ENCODE data around the gene SMG9.

SMG9 gene

DNA sequence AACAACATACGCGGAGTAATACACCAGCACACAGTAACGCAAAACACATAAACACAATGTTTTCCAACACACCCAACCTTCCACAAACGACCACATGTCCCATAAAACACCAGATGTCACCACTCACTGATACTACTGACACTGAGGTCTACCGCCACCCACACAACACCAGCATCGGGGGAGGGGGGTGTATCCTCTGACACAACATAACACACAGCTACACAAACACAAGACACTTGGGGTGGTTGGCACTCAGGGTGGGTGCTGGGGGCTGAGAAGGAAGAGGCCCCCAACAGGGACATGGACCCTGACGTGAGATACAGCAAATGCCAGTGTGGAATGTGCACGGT, 27.5 kb upstream of the SMG9 start (continued):
- TF ChIP-seq ZNF560 (tag by site-specific recombination; IDR thresholded peaks at IDR 0.05; ENCODE audit: borderline replicate concordance), result no peak
- no peak; the same call in 1 of the 2 replicates for TF ChIP-seq ZNF501 (tag by site-specific recombination; IDR thresholded peaks at IDR 0.05)
- TF ChIP-seq, protein P1, sequence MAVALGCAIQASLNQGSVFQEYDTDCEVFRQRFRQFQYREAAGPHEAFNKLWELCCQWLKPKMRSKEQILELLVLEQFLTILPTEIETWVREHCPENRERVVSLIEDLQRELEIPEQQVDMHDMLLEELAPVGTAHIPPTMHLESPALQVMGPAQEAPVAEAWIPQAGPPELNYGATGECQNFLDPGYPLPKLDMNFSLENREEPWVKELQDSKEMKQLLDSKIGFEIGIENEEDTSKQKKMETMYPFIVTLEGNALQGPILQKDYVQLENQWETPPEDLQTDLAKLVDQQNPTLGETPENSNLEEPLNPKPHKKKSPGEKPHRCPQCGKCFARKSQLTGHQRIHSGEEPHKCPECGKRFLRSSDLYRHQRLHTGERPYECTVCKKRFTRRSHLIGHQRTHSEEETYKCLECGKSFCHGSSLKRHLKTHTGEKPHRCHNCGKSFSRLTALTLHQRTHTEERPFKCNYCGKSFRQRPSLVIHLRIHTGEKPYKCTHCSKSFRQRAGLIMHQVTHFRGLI (tag by site-specific recombination; IDR thresholded peaks at IDR 0.05), result no peak
- TF ChIP-seq ZNF529 (tag by site-specific recombination; IDR thresholded peaks at IDR 0.05; ENCODE audit: insufficient replicate concordance), result no peak
- TF ChIP-seq ZNF707 (tag by site-specific recombination; IDR thresholded peaks at IDR 0.05), result no peak
- TF ChIP-seq, protein P2, sequence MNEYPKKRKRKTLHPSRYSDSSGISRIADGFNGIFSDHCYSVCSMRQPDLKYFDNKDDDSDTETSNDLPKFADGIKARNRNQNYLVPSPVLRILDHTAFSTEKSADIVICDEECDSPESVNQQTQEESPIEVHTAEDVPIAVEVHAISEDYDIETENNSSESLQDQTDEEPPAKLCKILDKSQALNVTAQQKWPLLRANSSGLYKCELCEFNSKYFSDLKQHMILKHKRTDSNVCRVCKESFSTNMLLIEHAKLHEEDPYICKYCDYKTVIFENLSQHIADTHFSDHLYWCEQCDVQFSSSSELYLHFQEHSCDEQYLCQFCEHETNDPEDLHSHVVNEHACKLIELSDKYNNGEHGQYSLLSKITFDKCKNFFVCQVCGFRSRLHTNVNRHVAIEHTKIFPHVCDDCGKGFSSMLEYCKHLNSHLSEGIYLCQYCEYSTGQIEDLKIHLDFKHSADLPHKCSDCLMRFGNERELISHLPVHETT (tag by site-specific recombination; IDR thresholded peaks at IDR 0.05), result no peak
- TF ChIP-seq ZFP69B (tag by site-specific recombination; IDR thresholded peaks at IDR 0.05), result no peak
- TF ChIP-seq, protein P3, sequence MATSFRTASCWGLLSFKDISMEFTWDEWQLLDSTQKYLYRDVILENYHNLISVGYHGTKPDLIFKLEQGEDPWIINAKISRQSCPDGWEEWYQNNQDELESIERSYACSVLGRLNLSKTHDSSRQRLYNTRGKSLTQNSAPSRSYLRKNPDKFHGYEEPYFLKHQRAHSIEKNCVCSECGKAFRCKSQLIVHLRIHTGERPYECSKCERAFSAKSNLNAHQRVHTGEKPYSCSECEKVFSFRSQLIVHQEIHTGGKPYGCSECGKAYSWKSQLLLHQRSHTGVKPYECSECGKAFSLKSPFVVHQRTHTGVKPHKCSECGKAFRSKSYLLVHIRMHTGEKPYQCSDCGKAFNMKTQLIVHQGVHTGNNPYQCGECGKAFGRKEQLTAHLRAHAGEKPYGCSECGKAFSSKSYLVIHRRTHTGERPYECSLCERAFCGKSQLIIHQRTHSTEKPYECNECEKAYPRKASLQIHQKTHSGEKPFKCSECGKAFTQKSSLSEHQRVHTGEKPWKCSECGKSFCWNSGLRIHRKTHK (tag by site-specific recombination; IDR thresholded peaks at IDR 0.05), result no peak
- TF ChIP-seq SETDB1 (IDR thresholded peaks at IDR 0.05; ENCODE audit: insufficient read length, low read length), result no peak
- TF ChIP-seq RBAK (tag by site-specific recombination; IDR thresholded peaks at IDR 0.05), result no peak; the same call in 1 of the 2 replicates
- TF ChIP-seq, protein P4, sequence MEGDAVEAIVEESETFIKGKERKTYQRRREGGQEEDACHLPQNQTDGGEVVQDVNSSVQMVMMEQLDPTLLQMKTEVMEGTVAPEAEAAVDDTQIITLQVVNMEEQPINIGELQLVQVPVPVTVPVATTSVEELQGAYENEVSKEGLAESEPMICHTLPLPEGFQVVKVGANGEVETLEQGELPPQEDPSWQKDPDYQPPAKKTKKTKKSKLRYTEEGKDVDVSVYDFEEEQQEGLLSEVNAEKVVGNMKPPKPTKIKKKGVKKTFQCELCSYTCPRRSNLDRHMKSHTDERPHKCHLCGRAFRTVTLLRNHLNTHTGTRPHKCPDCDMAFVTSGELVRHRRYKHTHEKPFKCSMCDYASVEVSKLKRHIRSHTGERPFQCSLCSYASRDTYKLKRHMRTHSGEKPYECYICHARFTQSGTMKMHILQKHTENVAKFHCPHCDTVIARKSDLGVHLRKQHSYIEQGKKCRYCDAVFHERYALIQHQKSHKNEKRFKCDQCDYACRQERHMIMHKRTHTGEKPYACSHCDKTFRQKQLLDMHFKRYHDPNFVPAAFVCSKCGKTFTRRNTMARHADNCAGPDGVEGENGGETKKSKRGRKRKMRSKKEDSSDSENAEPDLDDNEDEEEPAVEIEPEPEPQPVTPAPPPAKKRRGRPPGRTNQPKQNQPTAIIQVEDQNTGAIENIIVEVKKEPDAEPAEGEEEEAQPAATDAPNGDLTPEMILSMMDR (tag by site-specific recombination; IDR thresholded peaks at IDR 0.05), result no peak
- no peak for TF ChIP-seq MEIS1 (CRISPR knock-in tag; IDR thresholded peaks at IDR 0.05; ENCODE audit: borderline replicate concordance)
- TF ChIP-seq ZNF157 (tag by site-specific recombination; IDR thresholded peaks at IDR 0.05), result peak; percentile 2; the same call in 1 of the 2 replicates
- no peak for TF ChIP-seq ZBTB7A (tag by site-specific recombination; IDR thresholded peaks at IDR 0.05; ENCODE audit: low read depth)
- TF ChIP-seq KLF1 (tag by site-specific recombination; IDR thresholded peaks at IDR 0.05), result peak; percentile 29; the same call in 1 of the 2 replicates
- TF ChIP-seq KLF16 (tag by site-specific recombination; IDR thresholded peaks at IDR 0.05), result no peak
- TF ChIP-seq ZNF184 (tag by site-specific recombination; IDR thresholded peaks at IDR 0.05), result no peak
- TF ChIP-seq ZNF48 (tag by site-specific recombination; IDR thresholded peaks at IDR 0.05), result no peak
- TF ChIP-seq ZNF561 (tag by site-specific recombination; IDR thresholded peaks at IDR 0.05; ENCODE audit: borderline replicate concordance), result no peak
- TF ChIP-seq, protein P5, sequence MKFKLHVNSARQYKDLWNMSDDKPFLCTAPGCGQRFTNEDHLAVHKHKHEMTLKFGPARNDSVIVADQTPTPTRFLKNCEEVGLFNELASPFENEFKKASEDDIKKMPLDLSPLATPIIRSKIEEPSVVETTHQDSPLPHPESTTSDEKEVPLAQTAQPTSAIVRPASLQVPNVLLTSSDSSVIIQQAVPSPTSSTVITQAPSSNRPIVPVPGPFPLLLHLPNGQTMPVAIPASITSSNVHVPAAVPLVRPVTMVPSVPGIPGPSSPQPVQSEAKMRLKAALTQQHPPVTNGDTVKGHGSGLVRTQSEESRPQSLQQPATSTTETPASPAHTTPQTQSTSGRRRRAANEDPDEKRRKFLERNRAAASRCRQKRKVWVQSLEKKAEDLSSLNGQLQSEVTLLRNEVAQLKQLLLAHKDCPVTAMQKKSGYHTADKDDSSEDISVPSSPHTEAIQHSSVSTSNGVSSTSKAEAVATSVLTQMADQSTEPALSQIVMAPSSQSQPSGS (tag by site-specific recombination; IDR thresholded peaks at IDR 0.05; ENCODE audit: low read depth), result no peak
- no peak for TF ChIP-seq BCL11B (tag by site-specific recombination; IDR thresholded peaks at IDR 0.05; ENCODE audit: low read depth)
- no peak for TF ChIP-seq ZNF623 (tag by site-specific recombination; IDR thresholded peaks at IDR 0.05)
- TF ChIP-seq, protein P6, sequence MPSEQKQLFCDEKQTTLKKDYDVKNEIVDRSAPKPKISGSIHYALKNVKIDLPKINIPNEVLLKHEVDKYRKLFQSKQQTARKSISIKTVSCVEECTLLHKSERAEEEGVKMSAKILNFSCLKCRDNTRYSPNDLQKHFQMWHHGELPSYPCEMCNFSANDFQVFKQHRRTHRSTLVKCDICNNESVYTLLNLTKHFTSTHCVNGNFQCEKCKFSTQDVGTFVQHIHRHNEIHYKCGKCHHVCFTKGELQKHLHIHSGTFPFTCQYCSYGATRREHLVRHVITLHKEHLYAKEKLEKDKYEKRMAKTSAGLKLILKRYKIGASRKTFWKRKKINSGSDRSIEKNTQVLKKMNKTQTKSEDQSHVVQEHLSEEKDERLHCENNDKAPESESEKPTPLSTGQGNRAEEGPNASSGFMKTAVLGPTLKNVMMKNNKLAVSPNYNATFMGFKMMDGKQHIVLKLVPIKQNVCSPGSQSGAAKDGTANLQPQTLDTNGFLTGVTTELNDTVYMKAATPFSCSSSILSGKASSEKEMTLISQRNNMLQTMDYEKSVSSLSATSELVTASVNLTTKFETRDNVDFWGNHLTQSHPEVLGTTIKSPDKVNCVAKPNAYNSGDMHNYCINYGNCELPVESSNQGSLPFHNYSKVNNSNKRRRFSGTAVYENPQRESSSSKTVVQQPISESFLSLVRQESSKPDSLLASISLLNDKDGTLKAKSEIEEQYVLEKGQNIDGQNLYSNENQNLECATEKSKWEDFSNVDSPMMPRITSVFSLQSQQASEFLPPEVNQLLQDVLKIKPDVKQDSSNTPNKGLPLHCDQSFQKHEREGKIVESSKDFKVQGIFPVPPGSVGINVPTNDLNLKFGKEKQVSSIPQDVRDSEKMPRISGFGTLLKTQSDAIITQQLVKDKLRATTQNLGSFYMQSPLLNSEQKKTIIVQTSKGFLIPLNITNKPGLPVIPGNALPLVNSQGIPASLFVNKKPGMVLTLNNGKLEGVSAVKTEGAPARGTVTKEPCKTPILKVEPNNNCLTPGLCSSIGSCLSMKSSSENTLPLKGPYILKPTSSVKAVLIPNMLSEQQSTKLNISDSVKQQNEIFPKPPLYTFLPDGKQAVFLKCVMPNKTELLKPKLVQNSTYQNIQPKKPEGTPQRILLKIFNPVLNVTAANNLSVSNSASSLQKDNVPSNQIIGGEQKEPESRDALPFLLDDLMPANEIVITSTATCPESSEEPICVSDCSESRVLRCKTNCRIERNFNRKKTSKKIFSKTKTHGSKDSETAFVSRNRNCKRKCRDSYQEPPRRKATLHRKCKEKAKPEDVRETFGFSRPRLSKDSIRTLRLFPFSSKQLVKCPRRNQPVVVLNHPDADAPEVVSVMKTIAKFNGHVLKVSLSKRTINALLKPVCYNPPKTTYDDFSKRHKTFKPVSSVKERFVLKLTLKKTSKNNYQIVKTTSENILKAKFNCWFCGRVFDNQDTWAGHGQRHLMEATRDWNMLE (tag by site-specific recombination; conservative IDR thresholded peaks at IDR 0.05; ENCODE audit: low read depth), result no peak
- no peak for TF ChIP-seq OVOL3 (tag by site-specific recombination; IDR thresholded peaks at IDR 0.05)
- no peak for TF ChIP-seq GFI1B (tag by site-specific recombination; IDR thresholded peaks at IDR 0.05)
- no peak for TF ChIP-seq ZNF596 (tag by site-specific recombination; IDR thresholded peaks at IDR 0.05)
- TF ChIP-seq ZNF837 (tag by site-specific recombination; IDR thresholded peaks at IDR 0.05), result no peak
- TF ChIP-seq ZNF670 (tag by site-specific recombination; IDR thresholded peaks at IDR 0.05; ENCODE audit: low read depth), result no peak
- no peak for TF ChIP-seq ZNF19 (tag by site-specific recombination; IDR thresholded peaks at IDR 0.05; ENCODE audit: low read depth)
- TF ChIP-seq ZNF354C (tag by site-specific recombination; IDR thresholded peaks at IDR 0.05; ENCODE audit: borderline replicate concordance, low read depth), result no peak
